HG03064 (cell line): Measurements from ENCODE around the gene LMBR1L.

Experiments
- ATAC-seq: cut with Tn5 transposase; IDR thresholded peaks from one replicate; pipeline ENCODE4 v1.9.1; 2021; ENCODE audit warnings: low read depth; ENCODE audit not compliant: unreplicated experiment

LMBR1L gene

DNA sequence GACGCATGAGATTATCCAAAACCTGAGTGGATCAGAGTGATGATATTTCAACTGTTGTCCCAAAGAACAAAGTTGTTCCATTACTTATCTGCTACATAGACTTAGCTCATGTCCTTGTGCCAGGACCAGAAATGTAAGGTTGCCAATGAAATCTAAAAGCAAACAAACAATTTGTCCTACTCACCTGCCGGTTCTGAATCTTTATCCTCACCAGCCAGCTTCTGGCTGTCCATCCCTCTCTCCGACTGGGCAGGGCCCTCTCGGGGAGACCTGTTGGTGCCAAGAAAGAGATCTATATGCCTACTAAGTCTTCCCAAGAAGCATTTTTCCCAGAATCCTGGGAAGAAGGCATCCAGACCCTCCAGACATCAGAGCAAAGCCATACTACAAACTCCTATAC lies 55.6 kb downstream of the LMBR1L start:
- ATAC-seq: no peak

DNA sequence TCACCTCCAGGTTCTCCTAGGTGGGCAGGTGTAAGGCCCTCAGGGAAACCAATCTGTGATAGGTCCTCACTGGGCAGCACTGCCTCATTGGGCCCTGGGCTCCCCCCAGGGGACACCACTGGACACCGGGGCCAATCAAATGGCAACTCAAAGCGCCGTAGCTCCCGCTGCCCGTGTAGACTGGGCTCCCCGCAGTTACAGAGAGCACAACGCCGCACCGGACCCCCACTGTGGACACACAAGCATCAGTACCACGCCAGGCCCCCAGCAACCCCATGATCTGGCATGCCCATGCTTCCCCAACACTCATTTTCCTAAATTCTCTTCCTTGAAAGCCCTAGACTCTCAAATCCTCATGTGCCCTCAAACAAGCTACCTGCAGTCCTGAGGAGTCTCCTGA lies 56.1 kb downstream of the LMBR1L start:
- ATAC-seq: no peak

GRCh38 chr12:49054096-49054495 lies 56.6 kb downstream of the LMBR1L start:
- ATAC-seq: no peak

- ATAC-seq: no peak
Measured at GRCh38 chr12:49052451-49053208, 58.0 kb downstream of the LMBR1L start.

DNA sequence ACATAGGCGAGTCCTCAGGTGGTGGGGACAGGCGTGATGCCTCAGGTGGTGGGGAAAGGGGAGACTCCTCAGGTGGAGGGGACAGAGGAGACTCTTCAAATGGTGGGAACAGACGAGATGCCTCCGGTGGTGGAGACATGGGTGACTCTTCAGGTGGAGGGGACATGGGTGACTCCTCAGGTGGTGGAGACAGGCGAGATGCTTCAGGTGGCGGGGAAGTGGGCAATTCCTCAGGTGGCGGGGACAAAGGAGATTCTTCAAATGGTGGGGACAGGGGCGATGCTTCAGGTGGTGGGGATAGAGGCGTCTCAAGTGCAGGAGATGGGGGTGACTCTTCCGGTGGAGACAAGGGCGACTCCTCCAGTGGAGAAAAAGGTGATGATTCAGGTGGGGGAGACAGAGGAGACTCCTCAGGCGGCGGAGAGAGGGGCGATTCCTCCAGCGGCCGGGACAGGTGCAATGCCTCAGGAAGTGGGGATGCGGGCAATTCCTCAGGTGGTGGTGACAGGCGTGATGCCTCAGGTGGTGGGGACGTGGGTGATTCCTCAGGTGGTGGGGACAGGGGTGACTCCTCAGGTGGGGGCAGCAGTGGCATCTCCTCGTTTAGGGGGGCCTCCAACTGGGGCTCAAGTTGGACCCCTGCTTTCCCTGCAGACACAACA lies 58.7 kb downstream of the LMBR1L start:
- ATAC-seq: no peak

GRCh38 chr12:49051373-49051764 lies 59.3 kb downstream of the LMBR1L start:
- ATAC-seq: no peak

DNA sequence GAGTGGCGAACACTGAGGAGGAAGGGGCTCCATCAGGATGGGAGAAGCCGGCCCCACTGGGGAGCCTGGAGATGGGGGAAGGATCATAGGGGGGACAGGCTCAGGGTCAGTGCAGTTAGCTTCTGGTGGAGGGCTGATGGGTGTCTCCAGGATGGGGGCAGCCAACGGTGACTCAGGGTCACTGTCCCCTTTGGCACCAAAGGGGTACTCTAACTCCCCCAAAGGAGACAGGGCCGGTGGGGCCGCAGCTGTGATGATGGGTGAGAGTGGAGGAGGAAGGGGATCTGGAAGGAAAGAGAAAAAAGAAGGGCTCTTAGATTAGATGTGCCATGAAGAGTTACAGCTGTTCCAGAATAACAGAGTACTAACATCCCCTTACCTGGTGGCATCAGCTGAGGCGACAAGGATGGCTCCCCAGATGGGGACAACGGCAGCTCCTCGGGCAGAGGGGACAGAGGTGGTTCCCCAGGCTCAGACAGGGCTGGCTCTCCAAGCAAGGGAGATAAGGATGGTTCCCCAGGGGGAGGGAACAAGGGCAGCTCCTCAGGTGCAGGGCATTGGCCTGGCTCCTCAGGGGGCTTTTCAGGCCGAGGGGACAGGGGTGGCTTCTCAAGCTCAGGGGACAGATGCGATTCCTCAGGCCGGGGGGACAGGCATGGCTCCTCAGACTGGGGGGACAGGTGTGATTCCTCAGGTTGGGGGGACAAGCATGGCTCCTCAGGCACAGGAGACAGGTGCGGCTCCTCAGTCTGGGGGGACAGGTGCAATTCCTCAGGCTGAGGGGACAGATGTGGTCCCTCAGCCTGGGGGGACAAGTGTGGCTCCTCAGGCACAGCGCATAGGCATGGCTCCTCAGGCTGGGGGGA lies 59.9 kb downstream of the LMBR1L start:
- ATAC-seq: no peak

GRCh38 chr12:49049566-49050224 lies 61.0 kb downstream of the LMBR1L start:
- ATAC-seq: no peak

GRCh38 chr12:49048953-49049352 lies 61.7 kb downstream of the LMBR1L start:
- no peak for ATAC-seq
